Measurements from ENCODE around the gene COL4A3.

Gene COL4A3

GRCh38 chr2:227326783-227327182 is 162.4 kb downstream of the COL4A3 start:
- no peak for DNase-seq (ENCODE audit: low read depth)
- TF ChIP-seq CTCF (conservative IDR thresholded peaks at IDR 0.05; ENCODE audit: control insufficient read depth, insufficient read depth, low read depth, low read length), result no peak
- peak overlapping the region; percentile 97 for H3K4me3 ChIP-seq (ENCODE audit: control insufficient read depth, low read depth, low read length)

GRCh38 chr2:227335713-227336112 is 171.3 kb downstream of the COL4A3 start:
- TF ChIP-seq CTCF (conservative IDR thresholded peaks at IDR 0.05; ENCODE audit: control insufficient read depth, insufficient read depth, low read depth, low read length), result no peak
- DNase-seq (ENCODE audit: low read depth), result no peak
- H3K4me3 ChIP-seq (ENCODE audit: control insufficient read depth, low read depth, low read length), result no peak overlapping the region

- TF ChIP-seq CTCF (conservative IDR thresholded peaks at IDR 0.05; ENCODE audit: control insufficient read depth, insufficient read depth, low read depth, low read length), result no peak
- H3K4me3 ChIP-seq (ENCODE audit: control insufficient read depth, low read depth, low read length), result no peak overlapping the region
- no peak for DNase-seq (ENCODE audit: low read depth)
Observed at GRCh38 chr2:227337442-227337841, 173.0 kb downstream of the COL4A3 start.

GRCh38 chr2:227339098-227339599 is 174.7 kb downstream of the COL4A3 start:
- no peak for DNase-seq (ENCODE audit: low read depth)
- no peak for TF ChIP-seq CTCF (conservative IDR thresholded peaks at IDR 0.05; ENCODE audit: control insufficient read depth, insufficient read depth, low read depth, low read length)
- no peak overlapping the region for H3K4me3 ChIP-seq (ENCODE audit: control insufficient read depth, low read depth, low read length)

- no peak for DNase-seq (ENCODE audit: low read depth)
- no peak for TF ChIP-seq CTCF (conservative IDR thresholded peaks at IDR 0.05; ENCODE audit: control insufficient read depth, insufficient read depth, low read depth, low read length)
- no peak overlapping the region for H3K4me3 ChIP-seq (ENCODE audit: control insufficient read depth, low read depth, low read length)
Observed at GRCh38 chr2:227340106-227340505, 175.7 kb downstream of the COL4A3 start.

GRCh38 chr2:227341553-227341952 is 177.1 kb downstream of the COL4A3 start:
- H3K4me3 ChIP-seq (ENCODE audit: control insufficient read depth, low read depth, low read length), result no peak overlapping the region
- no peak for TF ChIP-seq CTCF (conservative IDR thresholded peaks at IDR 0.05; ENCODE audit: control insufficient read depth, insufficient read depth, low read depth, low read length)
- no peak for DNase-seq (ENCODE audit: low read depth)

- DNase-seq (ENCODE audit: low read depth), result no peak
- TF ChIP-seq CTCF (conservative IDR thresholded peaks at IDR 0.05; ENCODE audit: control insufficient read depth, insufficient read depth, low read depth, low read length), result no peak
- H3K4me3 ChIP-seq (ENCODE audit: control insufficient read depth, low read depth, low read length), result no peak overlapping the region
Observed at GRCh38 chr2:227344231-227344630, 179.8 kb downstream of the COL4A3 start.

All from fibroblast of mammary gland (primary cell).